Karpas-422 (cell line): Measurements from ENCODE around the gene FGF19. TPM values are rescaled to one million over a fixed set of nuclear protein-coding genes. Genes with fewer than 3 reads are reported as not detected.

Experiments used
- DNase-seq: peaks from one replicate; pipeline ENCODE4 v3.0.0-alpha.2; 2015
- H2AFZ ChIP-seq: fragments of 200-600 bp; sonication (generic); 2 replicates; pipeline ENCODE4 v1.6.1; 2014; ENCODE audit warnings: antibody characterized with exemption, low read length, mixed read lengths
- H3K27ac ChIP-seq: fragments of 200-600 bp; sonication (generic); 2 replicates; pipeline ENCODE4 v1.5.1; 2014; ENCODE audit warnings: mild to moderate bottlenecking, low read length, moderate library complexity
- H3K27me3 ChIP-seq: fragments of 200-600 bp; sonication (generic); 2 replicates; pipeline ENCODE4 v1.6.1; 2014; ENCODE audit warnings: low read length, mixed read lengths
- H3K36me3 ChIP-seq: fragments of 200-600 bp; sonication (generic); 2 replicates; pipeline ENCODE4 v1.6.1; 2014; ENCODE audit warnings: low read length, mixed read lengths; ENCODE audit not compliant: insufficient read depth
- H3K4me1 ChIP-seq: fragments of 200-600 bp; sonication (generic); 2 replicates; pipeline ENCODE4 v1.6.1; 2014; ENCODE audit warnings: mild to moderate bottlenecking, low read length, mixed read lengths
- H3K4me2 ChIP-seq: fragments of 200-600 bp; sonication (generic); 2 replicates; pipeline ENCODE4 v1.6.1; 2014; ENCODE audit warnings: low read length, low read depth, mild to moderate bottlenecking; ENCODE audit not compliant: poor library complexity, severe bottlenecking
- H3K4me3 ChIP-seq: fragments of 200-600 bp; sonication (generic); 2 replicates; pipeline ENCODE4 v1.5.1; 2014; ENCODE audit warnings: mild to moderate bottlenecking, antibody characterized with exemption, low read length, mixed read lengths
- H3K79me2 ChIP-seq: fragments of 200-600 bp; sonication (generic); 2 replicates; pipeline ENCODE4 v1.6.1; 2014; ENCODE audit warnings: mild to moderate bottlenecking, low read length, mixed read lengths
- H3K9ac ChIP-seq: fragments of 200-600 bp; sonication (generic); 2 replicates; pipeline ENCODE4 v1.6.0; 2014; ENCODE audit warnings: low read length
- H3K9me2 ChIP-seq: fragments of 200-600 bp; sonication (generic), shearing (Covaris generic); replicated peaks from 2 replicates; pipeline ENCODE4 v1.6.0; 2014; ENCODE audit warnings: mild to moderate bottlenecking, low read length, moderate library complexity; ENCODE audit not compliant: insufficient read depth
- H3K9me3 ChIP-seq: fragments of 300-700, 200-600 bp; sonication (generic); 2 replicates; pipeline ENCODE4 v1.6.1; 2014; ENCODE audit warnings: low read length, mixed read lengths
- H4K20me1 ChIP-seq: fragments of 200-600 bp; sonication (generic); 2 replicates; pipeline ENCODE4 v1.6.1; 2014; ENCODE audit warnings: mild to moderate bottlenecking, antibody characterized with exemption, low read length, low read depth; ENCODE audit not compliant: insufficient read depth
- total RNA-seq: library from RNA; depleted of rRNA; stranded (reverse); fragments of >200 nt; shearing (Covaris generic); gene quantifications from 2 replicates; pipeline ENCODE4 v1.2.3, GENCODE V29; 2014; ENCODE audit warnings: low replicate concordance

FGF19 gene
- total RNA-seq, 1 experiment from 2014 or later = not detected

GRCh38 chr11:69655479-69656428, 48.1 kb downstream of the FGF19 start:
- Histone ChIP-seq H3K9ac (no peak overlapping the region), H3K79me2 (no peaks in the 10 kb centered on the region), H3K9me2 (no peaks in the 10 kb centered on the region), H3K27ac (no peak overlapping the region), H4K20me1 (no peaks in the 10 kb centered on the region), H3K27me3 (no peaks in the 10 kb centered on the region), H3K36me3 (no peaks in the 10 kb centered on the region), H3K9me3 (no peaks in the 10 kb centered on the region), H3K4me1 (no peaks in the 10 kb centered on the region), H3K4me2 (no peak overlapping the region), H2AFZ (no peak overlapping the region), H3K4me3 (no peak overlapping the region)
- no peak for DNase-seq

DNA sequence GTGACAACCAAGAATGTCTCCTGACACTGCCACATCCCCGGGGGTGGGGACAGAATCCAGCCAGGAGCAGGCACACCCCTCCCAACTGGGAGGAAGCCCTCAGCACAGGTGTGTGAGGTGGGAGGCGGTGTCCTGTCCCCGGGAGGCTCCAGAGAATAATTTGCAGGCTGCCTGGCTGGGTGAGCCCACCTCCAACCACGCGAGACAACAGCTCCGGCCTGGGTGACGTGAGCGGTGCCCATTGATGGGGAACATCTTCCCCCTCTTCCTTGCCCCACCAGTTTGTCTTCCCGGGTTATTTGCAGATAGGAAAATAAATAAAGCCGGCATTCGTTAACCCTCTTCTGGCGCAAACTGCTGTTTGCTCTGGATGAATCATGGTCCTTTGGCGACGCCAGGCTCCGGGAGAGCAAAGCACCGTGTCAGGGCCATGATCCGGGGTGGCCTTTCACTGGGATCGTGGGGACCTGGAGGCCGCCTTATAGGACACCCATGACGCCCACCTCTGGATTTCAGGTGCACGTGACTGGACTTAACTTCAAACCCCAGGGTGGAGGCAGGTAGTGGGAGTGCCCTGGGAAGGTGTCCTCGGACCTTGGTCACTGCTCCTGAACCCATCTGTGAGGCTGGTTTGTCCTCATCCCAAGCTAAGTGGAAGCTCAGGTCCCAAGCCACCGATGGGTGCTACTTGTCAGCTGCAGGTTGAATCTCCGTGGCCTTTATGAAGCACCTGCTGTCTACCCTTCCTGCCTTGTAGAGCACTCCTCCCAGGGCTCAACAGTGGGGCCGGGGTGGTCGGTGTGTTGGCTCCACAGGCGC, 49.0 kb downstream of the FGF19 start:
- H3K4me1 ChIP-seq = no peaks in the 10 kb centered on the region
- H3K9me3 ChIP-seq = no peaks in the 10 kb centered on the region
- H2AFZ ChIP-seq = no peak overlapping the region
- no peaks in the 10 kb centered on the region for H3K36me3 ChIP-seq
- no peaks in the 10 kb centered on the region for H4K20me1 ChIP-seq
- H3K9me2 ChIP-seq = no peaks in the 10 kb centered on the region
- no peak overlapping the region for H3K4me3 ChIP-seq
- no peaks in the 10 kb centered on the region for H3K27me3 ChIP-seq
- no peak overlapping the region for H3K9ac ChIP-seq
- no peak overlapping the region for H3K27ac ChIP-seq
- DNase-seq = no peak
- H3K4me2 ChIP-seq = no peak overlapping the region
- no peaks in the 10 kb centered on the region for H3K79me2 ChIP-seq

GRCh38 chr11:69654001-69654659, 49.7 kb downstream of the FGF19 start:
- Histone ChIP-seq H3K9me2 (no peaks in the 10 kb centered on the region), H3K27ac (no peak overlapping the region), H3K9ac (no peak overlapping the region), H3K27me3 (no peaks in the 10 kb centered on the region), H3K9me3 (no peaks in the 10 kb centered on the region), H3K4me1 (no peaks in the 10 kb centered on the region), H3K4me3 (no peak overlapping the region), H2AFZ (no peak overlapping the region), H3K4me2 (no peak overlapping the region), H3K79me2 (no peaks in the 10 kb centered on the region), H3K36me3 (no peaks in the 10 kb centered on the region), H4K20me1 (no peaks in the 10 kb centered on the region)
- DNase-seq = no peak

GRCh38 chr11:69653406-69653960, 50.3 kb downstream of the FGF19 start:
- no peaks in the 10 kb centered on the region for H3K9me3 ChIP-seq
- no peaks in the 10 kb centered on the region for H3K4me1 ChIP-seq
- H3K9ac ChIP-seq = no peak overlapping the region
- H3K79me2 ChIP-seq = no peaks in the 10 kb centered on the region
- H3K27ac ChIP-seq = no peak overlapping the region
- no peak overlapping the region for H2AFZ ChIP-seq
- H3K4me3 ChIP-seq = no peak overlapping the region
- DNase-seq = no peak
- H3K36me3 ChIP-seq = no peaks in the 10 kb centered on the region
- H3K27me3 ChIP-seq = no peaks in the 10 kb centered on the region
- H3K4me2 ChIP-seq = no peak overlapping the region
- no peaks in the 10 kb centered on the region for H3K9me2 ChIP-seq
- no peaks in the 10 kb centered on the region for H4K20me1 ChIP-seq

DNA sequence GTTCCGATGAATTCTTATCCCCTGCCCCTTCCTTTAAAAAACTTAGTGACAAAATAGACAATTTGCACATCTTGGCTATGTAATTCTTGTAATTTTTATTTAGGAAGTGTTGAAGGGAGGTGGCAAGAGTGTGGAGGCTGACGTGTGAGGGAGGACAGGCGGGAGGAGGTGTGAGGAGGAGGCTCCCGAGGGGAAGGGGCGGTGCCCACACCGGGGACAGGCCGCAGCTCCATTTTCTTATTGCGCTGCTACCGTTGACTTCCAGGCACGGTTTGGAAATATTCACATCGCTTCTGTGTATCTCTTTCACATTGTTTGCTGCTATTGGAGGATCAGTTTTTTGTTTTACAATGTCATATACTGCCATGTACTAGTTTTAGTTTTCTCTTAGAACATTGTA, 50.8 kb downstream of the FGF19 start:
- H3K4me2 ChIP-seq = no peak overlapping the region
- H2AFZ ChIP-seq = no peak overlapping the region
- no peaks in the 10 kb centered on the region for H3K79me2 ChIP-seq
- no peak overlapping the region for H3K27ac ChIP-seq
- no peaks in the 10 kb centered on the region for H3K4me1 ChIP-seq
- H3K9me2 ChIP-seq = no peaks in the 10 kb centered on the region
- no peak overlapping the region for H3K9ac ChIP-seq
- no peaks in the 10 kb centered on the region for H3K9me3 ChIP-seq
- no peaks in the 10 kb centered on the region for H3K36me3 ChIP-seq
- no peak overlapping the region for H3K4me3 ChIP-seq
- no peaks in the 10 kb centered on the region for H3K27me3 ChIP-seq
- DNase-seq = no peak
- H4K20me1 ChIP-seq = no peaks in the 10 kb centered on the region

DNA sequence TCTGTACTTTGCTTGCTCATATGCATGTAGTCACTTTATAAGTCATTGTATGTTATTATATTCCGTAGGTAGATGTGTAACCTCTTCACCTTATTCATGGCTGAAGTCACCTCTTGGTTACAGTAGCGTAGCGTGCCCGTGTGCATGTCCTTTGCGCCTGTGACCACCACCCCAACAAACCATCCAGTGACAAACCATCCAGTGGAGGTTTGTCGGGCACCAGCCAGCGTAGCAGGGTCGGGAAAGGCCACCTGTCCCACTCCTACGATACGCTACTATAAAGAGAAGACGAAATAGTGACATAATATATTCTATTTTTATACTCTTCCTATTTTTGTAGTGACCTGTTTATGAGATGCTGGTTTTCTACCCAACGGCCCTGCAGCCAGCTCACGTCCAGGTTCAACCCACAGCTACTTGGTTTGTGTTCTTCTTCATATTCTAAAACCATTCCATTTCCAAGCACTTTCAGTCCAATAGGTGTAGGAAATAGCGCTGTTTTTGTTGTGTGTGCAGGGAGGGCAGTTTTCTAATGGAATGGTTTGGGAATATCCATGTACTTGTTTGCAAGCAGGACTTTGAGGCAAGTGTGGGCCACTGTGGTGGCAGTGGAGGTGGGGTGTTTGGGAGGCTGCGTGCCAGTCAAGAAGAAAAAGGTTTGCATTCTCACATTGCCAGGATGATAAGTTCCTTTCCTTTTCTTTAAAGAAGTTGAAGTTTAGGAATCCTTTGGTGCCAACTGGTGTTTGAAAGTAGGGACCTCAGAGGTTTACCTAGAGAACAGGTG, 51.8 kb downstream of the FGF19 start:
- no peaks in the 10 kb centered on the region for H3K9me2 ChIP-seq
- no peak overlapping the region for H3K9ac ChIP-seq
- H4K20me1 ChIP-seq = peaks cover 1% of the 10 kb centered on the region; the same call in 1 of the 2 replicates
- no peak overlapping the region for H3K4me3 ChIP-seq
- no peaks in the 10 kb centered on the region for H3K27me3 ChIP-seq
- no peak overlapping the region for H2AFZ ChIP-seq
- no peaks in the 10 kb centered on the region for H3K9me3 ChIP-seq
- H3K4me2 ChIP-seq = no peak overlapping the region
- no peaks in the 10 kb centered on the region for H3K79me2 ChIP-seq
- no peaks in the 10 kb centered on the region for H3K4me1 ChIP-seq
- no peak overlapping the region for H3K27ac ChIP-seq
- no peak for DNase-seq
- H3K36me3 ChIP-seq = no peaks in the 10 kb centered on the region

DNA sequence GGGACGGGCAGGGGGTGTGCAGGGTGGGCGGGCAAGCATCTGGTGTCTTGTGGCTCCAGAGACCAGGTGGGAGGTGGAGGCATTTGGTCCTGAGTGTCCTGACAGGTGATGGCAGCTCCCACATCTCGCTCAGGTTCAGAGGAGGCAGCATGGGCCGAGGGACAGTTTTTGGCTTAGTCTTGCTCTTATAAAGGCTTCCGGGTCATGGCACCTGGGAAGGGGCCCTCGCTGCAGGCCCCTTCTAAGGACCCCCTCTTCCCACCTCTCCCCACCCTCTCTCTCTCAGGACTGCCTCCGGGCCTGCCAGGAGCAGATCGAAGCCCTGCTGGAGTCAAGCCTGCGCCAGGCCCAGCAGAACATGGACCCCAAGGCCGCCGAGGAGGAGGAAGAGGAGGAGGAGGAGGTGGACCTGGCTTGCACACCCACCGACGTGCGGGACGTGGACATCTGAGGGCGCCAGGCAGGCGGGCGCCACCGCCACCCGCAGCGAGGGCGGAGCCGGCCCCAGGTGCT, 52.9 kb downstream of the FGF19 start:
- Histone ChIP-seq H3K9me2 (no peaks in the 10 kb centered on the region), H3K4me3 (no peak overlapping the region), H3K9me3 (no peaks in the 10 kb centered on the region), H3K27ac (no peak overlapping the region), H3K79me2 (no peaks in the 10 kb centered on the region), H3K9ac (no peak overlapping the region), H4K20me1 (peaks cover 4% of the 10 kb centered on the region; the same call in 1 of the 2 replicates), H3K36me3 (no peaks in the 10 kb centered on the region), H3K27me3 (no peaks in the 10 kb centered on the region), H3K4me1 (no peaks in the 10 kb centered on the region), H3K4me2 (no peak overlapping the region), H2AFZ (no peak overlapping the region)
- DNase-seq = no peak
